Liver (tissue), 9 donors: ENCODE results near the gene SGCD. TPM values are rescaled to one million over a fixed set of nuclear protein-coding genes. Genes with fewer than 3 reads are reported as not detected.
A peak's percentile ranks its signal among the peaks of the same experiment; 100 is the strongest.

Experiments used
- DNase-seq: peaks from one replicate; pipeline ENCODE4 v3.0.0-alpha.2; 2017; ENCODE audit warnings: low spot score
- H3K27ac ChIP-seq, 2 donors: one replicate each; pipeline ENCODE4 v1.7.0; 2013; ENCODE audit warnings: inconsistent platforms in 2 of 2, low read length in 2 of 2, control low read depth in 1 of 2, low read depth in 1 of 2, mild to moderate bottlenecking in 1 of 2
- H3K27me3 ChIP-seq, 4 donors: one replicate each; pipeline versions ENCODE4 v1.6.1 to v1.7.0; 2013; ENCODE audit warnings: low read length in 3 of 4, inconsistent platforms in 1 of 4, mild to moderate bottlenecking in 1 of 4, moderate library complexity in 1 of 4; ENCODE audit not compliant: control insufficient read depth in 4 of 4, insufficient read depth in 4 of 4
- H3K36me3 ChIP-seq, 4 donors: one replicate each; pipeline versions ENCODE4 v1.6.1 to v1.7.0; 2013; ENCODE audit warnings: low read length in 3 of 4, mild to moderate bottlenecking in 3 of 4, low read depth in 1 of 4, moderate library complexity in 1 of 4; ENCODE audit not compliant: control insufficient read depth in 4 of 4, insufficient read depth in 3 of 4
- H3K4me1 ChIP-seq, 4 donors: one replicate each; pipeline versions ENCODE4 v1.6.1 to v1.7.0; 2013; ENCODE audit warnings: low read length in 3 of 4, mild to moderate bottlenecking in 3 of 4, moderate library complexity in 1 of 4; ENCODE audit not compliant: control insufficient read depth in 4 of 4, insufficient read depth in 4 of 4
- H3K4me3 ChIP-seq, 3 donors: one replicate each; pipeline versions ENCODE4 v1.6.1 to v1.7.0; 2013; ENCODE audit warnings: low read length in 3 of 3, control low read depth in 1 of 3, low read depth in 1 of 3, mild to moderate bottlenecking in 1 of 3
- H3K9ac ChIP-seq, 2 donors: one replicate each; pipeline ENCODE4 v1.7.0; 2013; ENCODE audit warnings: low read length in 2 of 2, mild to moderate bottlenecking in 2 of 2, moderate library complexity in 2 of 2, control low read depth in 1 of 2, low read depth in 1 of 2
- H3K9me3 ChIP-seq, 4 donors: one replicate each; pipeline versions ENCODE4 v1.6.1 to v1.7.0; 2013; ENCODE audit warnings: low read length in 3 of 4; ENCODE audit not compliant: control insufficient read depth in 4 of 4
- ATF3 ChIP-seq: IDR thresholded peaks from 2 replicates; pipeline ENCODE4 v1.6.1; 2016; ENCODE audit warnings: antibody characterized with exemption
- CTCF ChIP-seq: fragments of 150-350 bp; IDR thresholded peaks from 2 replicates; pipeline ENCODE4 v1.5.1; 2017; ENCODE audit warnings: improper control_type of control experiment, low read depth, low read length; ENCODE audit not compliant: missing input control
- EGR1 ChIP-seq, 2 donors: IDR thresholded peaks; 2 replicates each; pipeline ENCODE4 v1.6.1; 2016 to 2018; ENCODE audit warnings: antibody characterized with exemption in 2 of 2, low read depth in 2 of 2
- FOXA1 ChIP-seq: IDR thresholded peaks from 2 replicates; pipeline ENCODE4 v1.6.1; 2016; ENCODE audit warnings: antibody characterized with exemption
- FOXA2 ChIP-seq: IDR thresholded peaks from 2 replicates; pipeline ENCODE4 v1.6.1; 2016; ENCODE audit warnings: antibody characterized with exemption
- GABPA ChIP-seq, 2 donors: IDR thresholded peaks in 1 of 2; conservative IDR thresholded peaks in 1 of 2; 2 replicates each; pipeline ENCODE4 v1.6.1; 2016; ENCODE audit warnings: antibody characterized with exemption in 2 of 2, mild to moderate bottlenecking in 1 of 2, moderate library complexity in 1 of 2
- HNF4A ChIP-seq, 2 donors: conservative IDR thresholded peaks; 2 replicates each; pipeline ENCODE4 v1.6.1; 2016; ENCODE audit warnings: antibody characterized with exemption in 2 of 2, mild to moderate bottlenecking in 2 of 2
- HNF4G ChIP-seq: IDR thresholded peaks from 2 replicates; pipeline ENCODE4 v1.6.1; 2016; ENCODE audit warnings: antibody characterized with exemption
- JUND ChIP-seq, 2 donors: IDR thresholded peaks; 2 replicates each; pipeline ENCODE4 v1.6.1; 2016; ENCODE audit warnings: antibody characterized with exemption in 2 of 2
- MAX ChIP-seq: IDR thresholded peaks from 2 replicates; pipeline ENCODE4 v1.6.1; 2016; ENCODE audit warnings: antibody characterized with exemption
- NR2F2 ChIP-seq: IDR thresholded peaks from 2 replicates; pipeline ENCODE4 v1.6.1; 2016; ENCODE audit warnings: antibody characterized with exemption
- RAD21 ChIP-seq, 2 donors: IDR thresholded peaks; 2 replicates each; pipeline ENCODE4 v1.6.1; 2016; ENCODE audit warnings: antibody characterized with exemption in 2 of 2, mild to moderate bottlenecking in 2 of 2
- REST ChIP-seq: IDR thresholded peaks from 2 replicates; pipeline ENCODE4 v1.6.1; 2016; ENCODE audit warnings: antibody characterized with exemption, mild to moderate bottlenecking
- RXRA ChIP-seq, 2 donors: IDR thresholded peaks; 2 replicates each; pipeline ENCODE4 v1.6.1; 2017 to 2018; ENCODE audit warnings: antibody characterized with exemption in 2 of 2, mild to moderate bottlenecking in 1 of 2
- SP1 ChIP-seq: IDR thresholded peaks from 2 replicates; pipeline ENCODE4 v1.6.1; 2018; ENCODE audit warnings: antibody characterized with exemption, mild to moderate bottlenecking
- TAF1 ChIP-seq: conservative IDR thresholded peaks from 2 replicates; pipeline ENCODE4 v1.6.1; 2016; ENCODE audit warnings: antibody characterized with exemption, mild to moderate bottlenecking
- YY1 ChIP-seq: IDR thresholded peaks from 2 replicates; pipeline ENCODE4 v1.6.1; 2016; ENCODE audit warnings: antibody characterized with exemption, mild to moderate bottlenecking
- ZBTB33 ChIP-seq: IDR thresholded peaks from 2 replicates; pipeline ENCODE4 v1.6.1; 2016; ENCODE audit warnings: antibody characterized with exemption
- WGBS: extraction: QIAGEN DNeasy Blood & Tissue Kit; methylation state at CpG from one replicate; pipeline ENCODE4 v1.1.7; 2013; 5-methylcytosine and 5-hydroxymethylcytosine counted together
- polyA plus RNA-seq, 2 donors: library from polyadenylated mRNA; stranded (reverse) in 1 of 2; unstranded in 1 of 2; fragments of 200-250 nt in 1 of 2; fragments of >200 nt in 1 of 2; fragmentation: Nextera tagmentation in 1 of 2; extraction: Ambion mirVana in 1 of 2; gene quantifications; one replicate each; pipeline versions ENCODE4 v1.2.1 to v1.2.3, GENCODE V29; 2013 to 2015
- total RNA-seq, 2 donors: library from RNA; depleted of rRNA; stranded (reverse); fragments of >200 nt; gene quantifications; one replicate each; pipeline ENCODE4 v1.2.3, GENCODE V29; 2014
- donor health status: healthy.
- donor health status: healthy.
- donor health status: healthy.
- donor health status: healthy.
- donor health status: healthy.

Gene SGCD
- total and polyA plus RNA-seq, 4 donors = 0.35 to 1.7 (median 1.0) TPM

GRCh38 chr5:156585999-156586398 is 259.0 kb downstream of the SGCD start:
- DNase-seq = no peak
- 85% methylated on average over 4 of the region's 4 CpGs for WGBS
- H3K4me3 ChIP-seq = no peak overlapping the region
- no peaks in the 10 kb centered on the region for H3K27me3 ChIP-seq
- peaks cover 3 to 31% (median 25%) of the 10 kb centered on the region in 4 donors for H3K4me1 ChIP-seq
- no peak overlapping the region for H3K27ac ChIP-seq
- H3K9ac ChIP-seq = no peak overlapping the region
- no peaks in the 10 kb centered on the region for H3K36me3 ChIP-seq
- no peaks in the 10 kb centered on the region for H3K9me3 ChIP-seq
- TF ChIP-seq MAX = no peak
- TF ChIP-seq CTCF = no peak
- TF ChIP-seq RAD21 (IDR thresholded peaks at IDR 0.05) = no peak
- TF ChIP-seq HNF4A (conservative IDR thresholded peaks at IDR 0.05) = no peak
- no peak for TF ChIP-seq FOXA1
- TF ChIP-seq EGR1 (IDR thresholded peaks at IDR 0.05; ENCODE audit: low read depth in 2 of 2) = no peak

GRCh38 chr5:156587012-156587411 is 260.0 kb downstream of the SGCD start:
- 14% methylated on average over 2 of the region's 2 CpGs for WGBS
- no peak for DNase-seq
- H3K27ac ChIP-seq = peak overlapping the region in 1 of 2 donors; percentile 46

More at GRCh38 chr5:156587012-156587411, 260.0 kb downstream of the SGCD start:
- TF ChIP-seq HNF4A (conservative IDR thresholded peaks at IDR 0.05) = peak; percentile 32 to 80
- TF ChIP-seq ATF3 = no peak
- TF ChIP-seq FOXA2 = peak; percentile 54
- peak; percentile 36 for TF ChIP-seq ZBTB33
- TF ChIP-seq RAD21 (IDR thresholded peaks at IDR 0.05) = peak; percentile 25 to 65
- peak; percentile 47 for TF ChIP-seq YY1
- TF ChIP-seq RXRA (IDR thresholded peaks at IDR 0.05) = peak; percentile 50 to 94
- TF ChIP-seq NR2F2 = no peak
- peak; percentile 48 for TF ChIP-seq REST
- TF ChIP-seq HNF4G = no peak
- TF ChIP-seq TAF1 = no peak
- TF ChIP-seq EGR1 (IDR thresholded peaks at IDR 0.05; ENCODE audit: low read depth in 2 of 2) = peak in 1 of 2 donors; percentile 40
- peak; percentile 33 for TF ChIP-seq SP1
- no peak for TF ChIP-seq GABPA (IDR thresholded peaks at IDR 0.05 in 1 of 2, conservative IDR thresholded peaks at IDR 0.05 in 1 of 2)
- TF ChIP-seq CTCF = no peak
- TF ChIP-seq MAX = peak; percentile 65
- TF ChIP-seq FOXA1 = no peak
- peak in 1 of 2 donors; percentile 26 for TF ChIP-seq JUND (IDR thresholded peaks at IDR 0.05)
- no peak overlapping the region for H3K4me3 ChIP-seq
- H3K9me3 ChIP-seq = no peaks in the 10 kb centered on the region
- no peak overlapping the region for H3K9ac ChIP-seq
- H3K36me3 ChIP-seq = no peaks in the 10 kb centered on the region
- peaks cover 3 to 31% (median 25%) of the 10 kb centered on the region in 4 donors for H3K4me1 ChIP-seq
- no peaks in the 10 kb centered on the region for H3K27me3 ChIP-seq
